GM12878 (cell line): Measurements from ENCODE around the gene COL25A1. TPM values are rescaled to one million over a fixed set of nuclear protein-coding genes. Genes with fewer than 3 reads are reported as not detected.

ENCODE experiments used
- ATAC-seq: fragments of 200-7000 bp; cut with Tn5 transposase; 3 replicates; pipeline ENCODE4 v1.9.1; 2020; ENCODE audit warnings: mild to moderate bottlenecking, moderate library complexity
- BruUV-seq: library from RNA; stranded (reverse); fragments of 400-500 nt; replicated peaks from 2 replicates; lab custom pipeline; 2021; lab: Mats Ljungman, UMichigan
- CTCF ChIA-PET: fragments of 300-600 bp; sonication (Branson Sonifier 250); formaldehyde crosslinking; extraction: SDS; loops from one replicate; lab custom pipeline; 2021; ENCODE audit warnings: inconsistent platforms; lab: Yijun Ruan, JAX
- POLR2A ChIA-PET: fragments of 350-600 bp; formaldehyde crosslinking; extraction: SDS; loops from one replicate; lab custom pipeline; 2021; ENCODE audit warnings: inconsistent platforms; lab: Charles Lee
- RAD21 ChIA-PET: fragments of 300-600 bp; sonication (Branson Sonifier 250); formaldehyde crosslinking; loops from one replicate; lab custom pipeline; 2023; ENCODE audit warnings: antibody characterized with exemption; ENCODE audit not compliant: unreplicated experiment; lab: Charles Lee
- SMC1A ChIA-PET: fragments of 300-600 bp; sonication (Branson Sonifier 250); formaldehyde crosslinking; loops from one replicate; lab custom pipeline; 2023; ENCODE audit not compliant: unreplicated experiment, uncharacterized antibody; lab: Charles Lee
- DNase-seq: peaks from one replicate; pipeline ENCODE4 v3.0.0-alpha.2; 2011; ENCODE audit warnings: low read depth, low spot score
- FAIRE-seq: peaks from 3 replicates; lab custom pipeline; 2011; peaks lifted over from hg19 to GRCh38; lab: Jason Lieb, UNC
- H2AFZ ChIP-seq: 2 replicates; pipeline ENCODE4 v1.6.0; 2011; ENCODE audit warnings: low read depth, low read length, control low read depth; ENCODE audit not compliant: control insufficient read depth
- H3K27ac ChIP-seq: 2 replicates; pipeline ENCODE4 v1.5.1; 2011; ENCODE audit warnings: control low read depth; ENCODE audit not compliant: control insufficient read depth, insufficient read depth
- H3K27me3 ChIP-seq, 2 experiments: replicated peaks in 1 of 2; 2 replicates each; pipeline versions ENCODE4 v1.6.0 to v1.6.1; 2011; ENCODE audit warnings: low read length in 1 of 2; ENCODE audit not compliant: control insufficient read depth in 2 of 2, insufficient read depth in 2 of 2
- H3K36me3 ChIP-seq, 2 experiments: 2 replicates each; pipeline ENCODE4 v1.5.1; 2011; ENCODE audit warnings: low read length in 1 of 2; ENCODE audit not compliant: control insufficient read depth in 2 of 2, insufficient read depth in 2 of 2
- H3K4me1 ChIP-seq: 2 replicates; pipeline ENCODE4 v1.6.1; 2011; ENCODE audit warnings: mild to moderate bottlenecking, low read length, moderate library complexity, mixed read lengths; ENCODE audit not compliant: control insufficient read depth, insufficient read depth
- H3K4me2 ChIP-seq: 2 replicates; pipeline ENCODE4 v1.6.0; 2011; ENCODE audit warnings: control low read depth; ENCODE audit not compliant: control insufficient read depth, insufficient read depth
- H3K4me3 ChIP-seq: fragments of 200-600 bp; sonication (generic); 2 replicates; pipeline ENCODE4 v1.5.1; 2016
- H3K79me2 ChIP-seq: 2 replicates; pipeline ENCODE4 v1.6.0; 2011; ENCODE audit warnings: low read length; ENCODE audit not compliant: control insufficient read depth, insufficient read depth
- H3K9ac ChIP-seq: 2 replicates; pipeline ENCODE4 v1.8.0; 2011; ENCODE audit warnings: low read length, control low read depth, mixed read lengths; ENCODE audit not compliant: control insufficient read depth, insufficient read depth
- H3K9me3 ChIP-seq: replicated peaks from 3 replicates; pipeline ENCODE4 v1.5.1; 2011; ENCODE audit warnings: mild to moderate bottlenecking, low read length; ENCODE audit not compliant: control insufficient read depth, insufficient read depth
- H4K20me1 ChIP-seq: 2 replicates; pipeline ENCODE4 v1.6.0; 2011; ENCODE audit not compliant: control insufficient read depth, insufficient read depth
- DPF2 ChIP-seq: fragments of 450-650 bp; IDR thresholded peaks from 2 replicates; pipeline ENCODE4 v1.6.1; 2017; ENCODE audit warnings: mild to moderate bottlenecking
- FOXM1 ChIP-seq: IDR thresholded peaks from 2 replicates; pipeline ENCODE4 v1.6.1; 2012; ENCODE audit warnings: low read depth, mild to moderate bottlenecking, inconsistent platforms, low read length, moderate library complexity
- MEF2A ChIP-seq: IDR thresholded peaks from 2 replicates; pipeline ENCODE4 v1.6.1; 2011; ENCODE audit warnings: low read depth, mild to moderate bottlenecking, low read length, moderate library complexity; ENCODE audit not compliant: insufficient read depth
- NBN ChIP-seq: fragments of 450-650 bp; IDR thresholded peaks from 2 replicates; pipeline ENCODE4 v1.6.1; 2016
- NRF1 ChIP-seq: conservative IDR thresholded peaks from 2 replicates; pipeline ENCODE4 v1.6.1; 2011; ENCODE audit warnings: mild to moderate bottlenecking, low read depth, low read length, improper control_type of control experiment
- POLR2AphosphoS2 ChIP-seq: IDR thresholded peaks from 2 replicates; pipeline ENCODE4 v1.6.1; 2011; ENCODE audit warnings: low read depth, mild to moderate bottlenecking, low read length, improper control_type of control experiment, moderate library complexity
- TCF7 ChIP-seq: IDR thresholded peaks from 2 replicates; pipeline ENCODE4 v1.6.1; 2014; ENCODE audit warnings: antibody characterized with exemption, borderline replicate concordance
- WGBS: methylation state at CpG from one replicate; pipeline ENCODE4 v1.1.6; 2016; ENCODE audit warnings: low lambda C conversion rate; ENCODE audit not compliant: insufficient replicate concordance, insufficient coverage; ENCODE audit errors: missing lambda C conversion rate; 5-methylcytosine and 5-hydroxymethylcytosine counted together
- in situ Hi-C: fragments of 300-500 bp; cut with MboI; formaldehyde crosslinking; loops from 9 replicates; pipeline ENCODE4 v1.14.3; 2018; ENCODE audit warnings: mixed read lengths
- intact Hi-C: fragments of 100-400 bp; cut with micrococcal nuclease; formaldehyde crosslinking; loops from one replicate; pipeline ENCODE4 v1.14.2; 2022; ENCODE audit not compliant: unreplicated experiment
- polyA plus RNA-seq, 11 experiments: library from polyadenylated mRNA; depleted of rRNA in 4 of 11; unstranded in 6 of 11; stranded (reverse) in 5 of 11; fragments of >200 nt; fragmentation: Nextera tagmentation in 4 of 11; fragmentation: Illumina TruSeq in 1 of 11; extraction: Ambion mirVana in 4 of 11; extraction: Trizol in 1 of 11; gene quantifications; 1 replicate in 1 of 11; 2 replicates in 10 of 11; pipeline versions ENCODE4 v1.2.1 to v1.2.3, GENCODE V29; 2011 to 2016; ENCODE audit warnings: inconsistent platforms in 2 of 11, missing spikeins in 2 of 11, low read depth in 1 of 11
- total RNA-seq, 4 experiments: library from RNA; depleted of rRNA in 3 of 4; stranded (reverse); fragments of >200 nt in 3 of 4; fragmentation: Illumina TruSeq in 1 of 4; extraction: Trizol in 1 of 4; gene quantifications; 2 replicates each; pipeline versions ENCODE4 v1.2.1 to v1.2.3, GENCODE V29; 2013 to 2021
- TF ChIP-seq, protein P1 (sequence below): IDR thresholded peaks from 2 replicates; pipeline ENCODE4 v1.6.1; 2012; ENCODE audit warnings: low read depth, low read length, improper control_type of control experiment
- TF ChIP-seq, protein P2 (sequence below): fragments of 450-650 bp; IDR thresholded peaks from 2 replicates; pipeline ENCODE4 v1.6.1; 2017; ENCODE audit warnings: antibody characterized with exemption, mild to moderate bottlenecking, moderate library complexity
- TF ChIP-seq, protein P3 (sequence below): fragments of 450-650 bp; IDR thresholded peaks from 2 replicates; pipeline ENCODE4 v1.6.1; 2017; ENCODE audit warnings: borderline replicate concordance

The COL25A1 gene
- total and polyA plus RNA-seq, 10 of the 15 experiments (the other 5 are each of a cell fraction or from before 2014, with no cell fraction given) = 0.01 to 0.26 (median 0.12) TPM; not detected in 6

DNA sequence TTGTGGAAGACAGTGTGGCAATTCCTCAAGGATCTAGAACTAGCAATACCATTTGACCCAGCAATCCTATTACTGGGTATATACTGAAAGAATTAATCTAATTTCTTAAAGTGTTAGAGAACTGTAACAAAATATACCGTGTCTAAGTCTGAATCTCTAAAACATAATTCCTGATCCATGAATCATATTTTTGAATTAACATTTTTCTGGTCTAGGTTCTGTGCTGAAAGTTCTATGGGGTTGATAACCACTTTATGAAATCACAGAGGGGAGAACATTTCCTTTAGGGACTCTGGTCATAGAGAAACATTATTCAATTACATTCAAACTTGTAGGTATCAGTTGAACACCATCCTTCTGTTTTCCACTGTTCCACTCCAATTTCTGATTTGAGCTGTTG lies 447.7 kb downstream of the COL25A1 start:
- intact Hi-C loops = no loop called here
- ChIA-PET RAD21 (no interaction called here), POLR2A (no interaction called here)
- no peak for DNase-seq
- TF ChIP-seq FOXM1 = no peak
- TF ChIP-seq POLR2AphosphoS2 = no peak
- no peak for TF ChIP-seq NRF1
- TF ChIP-seq TCF7 = no peak
- no peak for TF ChIP-seq DPF2
- TF ChIP-seq, protein P1, sequence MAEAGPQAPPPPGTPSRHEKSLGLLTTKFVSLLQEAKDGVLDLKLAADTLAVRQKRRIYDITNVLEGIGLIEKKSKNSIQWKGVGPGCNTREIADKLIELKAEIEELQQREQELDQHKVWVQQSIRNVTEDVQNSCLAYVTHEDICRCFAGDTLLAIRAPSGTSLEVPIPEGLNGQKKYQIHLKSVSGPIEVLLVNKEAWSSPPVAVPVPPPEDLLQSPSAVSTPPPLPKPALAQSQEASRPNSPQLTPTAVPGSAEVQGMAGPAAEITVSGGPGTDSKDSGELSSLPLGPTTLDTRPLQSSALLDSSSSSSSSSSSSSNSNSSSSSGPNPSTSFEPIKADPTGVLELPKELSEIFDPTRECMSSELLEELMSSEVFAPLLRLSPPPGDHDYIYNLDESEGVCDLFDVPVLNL = no peak
- TF ChIP-seq, protein P2, sequence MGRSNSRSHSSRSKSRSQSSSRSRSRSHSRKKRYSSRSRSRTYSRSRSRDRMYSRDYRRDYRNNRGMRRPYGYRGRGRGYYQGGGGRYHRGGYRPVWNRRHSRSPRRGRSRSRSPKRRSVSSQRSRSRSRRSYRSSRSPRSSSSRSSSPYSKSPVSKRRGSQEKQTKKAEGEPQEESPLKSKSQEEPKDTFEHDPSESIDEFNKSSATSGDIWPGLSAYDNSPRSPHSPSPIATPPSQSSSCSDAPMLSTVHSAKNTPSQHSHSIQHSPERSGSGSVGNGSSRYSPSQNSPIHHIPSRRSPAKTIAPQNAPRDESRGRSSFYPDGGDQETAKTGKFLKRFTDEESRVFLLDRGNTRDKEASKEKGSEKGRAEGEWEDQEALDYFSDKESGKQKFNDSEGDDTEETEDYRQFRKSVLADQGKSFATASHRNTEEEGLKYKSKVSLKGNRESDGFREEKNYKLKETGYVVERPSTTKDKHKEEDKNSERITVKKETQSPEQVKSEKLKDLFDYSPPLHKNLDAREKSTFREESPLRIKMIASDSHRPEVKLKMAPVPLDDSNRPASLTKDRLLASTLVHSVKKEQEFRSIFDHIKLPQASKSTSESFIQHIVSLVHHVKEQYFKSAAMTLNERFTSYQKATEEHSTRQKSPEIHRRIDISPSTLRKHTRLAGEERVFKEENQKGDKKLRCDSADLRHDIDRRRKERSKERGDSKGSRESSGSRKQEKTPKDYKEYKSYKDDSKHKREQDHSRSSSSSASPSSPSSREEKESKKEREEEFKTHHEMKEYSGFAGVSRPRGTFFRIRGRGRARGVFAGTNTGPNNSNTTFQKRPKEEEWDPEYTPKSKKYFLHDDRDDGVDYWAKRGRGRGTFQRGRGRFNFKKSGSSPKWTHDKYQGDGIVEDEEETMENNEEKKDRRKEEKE = no peak
- no peak for TF ChIP-seq MEF2A
- TF ChIP-seq, protein P3, sequence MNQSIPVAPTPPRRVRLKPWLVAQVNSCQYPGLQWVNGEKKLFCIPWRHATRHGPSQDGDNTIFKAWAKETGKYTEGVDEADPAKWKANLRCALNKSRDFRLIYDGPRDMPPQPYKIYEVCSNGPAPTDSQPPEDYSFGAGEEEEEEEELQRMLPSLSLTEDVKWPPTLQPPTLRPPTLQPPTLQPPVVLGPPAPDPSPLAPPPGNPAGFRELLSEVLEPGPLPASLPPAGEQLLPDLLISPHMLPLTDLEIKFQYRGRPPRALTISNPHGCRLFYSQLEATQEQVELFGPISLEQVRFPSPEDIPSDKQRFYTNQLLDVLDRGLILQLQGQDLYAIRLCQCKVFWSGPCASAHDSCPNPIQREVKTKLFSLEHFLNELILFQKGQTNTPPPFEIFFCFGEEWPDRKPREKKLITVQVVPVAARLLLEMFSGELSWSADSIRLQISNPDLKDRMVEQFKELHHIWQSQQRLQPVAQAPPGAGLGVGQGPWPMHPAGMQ = no peak
- TF ChIP-seq NBN = no peak
- TF ChIP-seq, all 136 proteins: peak for 0
- SMC1A ChIA-PET = interaction anchor here (1.4 kb wide), 1 partner anchor 439 kb away, joined by 3 read pairs; no protein-coding TSS in a partner anchor
- H3K4me3 ChIP-seq = no peak overlapping the region
- H4K20me1 ChIP-seq = no peaks in the 10 kb centered on the region
- ATAC-seq = no peak
- H3K9me3 ChIP-seq = no peaks in the 10 kb centered on the region
- H3K27ac ChIP-seq = no peak overlapping the region
- no peaks in the 10 kb centered on the region for H3K79me2 ChIP-seq
- no peak overlapping the region for H2AFZ ChIP-seq
- in situ Hi-C loops = no loop called here
- no peak overlapping the region for H3K4me2 ChIP-seq
- no peaks in the 10 kb centered on the region for H3K27me3 ChIP-seq
- H3K9ac ChIP-seq = no peak overlapping the region
- 42% methylated on average over 1 of the region's 1 CpG for WGBS
- CTCF ChIA-PET = no interaction called here
- FAIRE-seq = no peak
- H3K36me3 ChIP-seq = no peaks in the 10 kb centered on the region
- no TSS peak for BruUV-seq
- peaks cover 4% of the 10 kb centered on the region; the same call in 1 of the 2 replicates for H3K4me1 ChIP-seq
